Fibroblast of pulmonary artery (primary cell): ENCODE data around the gene ACAP3.

Experiments used
- DNase-seq: peaks from one replicate; pipeline ENCODE4 v3.0.0-alpha.2; 2010; ENCODE audit warnings: low read depth
- H3K4me3 ChIP-seq: replicated peaks from 2 replicates; pipeline ENCODE4 v1.5.1; 2011; ENCODE audit warnings: low read depth, mild to moderate bottlenecking, control low read depth, low read length, moderate library complexity
- CTCF ChIP-seq: IDR thresholded peaks from 2 replicates; pipeline ENCODE4 v1.5.1; 2011; ENCODE audit warnings: mild to moderate bottlenecking, control low read depth, low read length, inconsistent platforms; ENCODE audit errors: missing control alignments

The ACAP3 gene

GRCh38 chr1:1343811-1344421, 36.2 kb upstream of the ACAP3 start:
- TF ChIP-seq CTCF, result no peak
- H3K4me3 ChIP-seq, result no peak overlapping the region
- DNase-seq, result no peak

- DNase-seq, result no peak
- TF ChIP-seq CTCF, result no peak
- H3K4me3 ChIP-seq, result no peak overlapping the region
Observed at GRCh38 chr1:1342584-1343115, 34.9 kb upstream of the ACAP3 start.

- no peak for DNase-seq
- no peak overlapping the region for H3K4me3 ChIP-seq
- no peak for TF ChIP-seq CTCF
Observed at GRCh38 chr1:1342061-1342562, 34.4 kb upstream of the ACAP3 start.

- no peak for DNase-seq
- TF ChIP-seq CTCF, result no peak
Observed at GRCh38 chr1:1341549-1342021, 33.9 kb upstream of the ACAP3 start.

GRCh38 chr1:1340791-1341548, 33.2 kb upstream of the ACAP3 start:
- DNase-seq, result no peak
- no peak for TF ChIP-seq CTCF
- no peak overlapping the region for H3K4me3 ChIP-seq

More at GRCh38 chr1:1341549-1342021, 33.9 kb upstream of the ACAP3 start:
- H3K4me3 ChIP-seq, result no peak overlapping the region

GRCh38 chr1:1340185-1340584, 32.5 kb upstream of the ACAP3 start:
- no peak overlapping the region for H3K4me3 ChIP-seq
- DNase-seq, result no peak
- TF ChIP-seq CTCF, result no peak
